HG02885 (cell line): ENCODE results near the gene ST8SIA6.
"Not testable (repeated sequence)": the region's sequence is repeated elsewhere in the genome, so short reads cannot be mapped to it uniquely, and the experiment has no call there.

ENCODE experiments used
- ATAC-seq: cut with Tn5 transposase; IDR thresholded peaks from one replicate; pipeline ENCODE4 v1.9.1; 2021; ENCODE audit warnings: mild to moderate bottlenecking; ENCODE audit not compliant: unreplicated experiment, poor library complexity

The ST8SIA6 gene

GRCh38 chr10:17402040-17402439 lies 52.4 kb downstream of the ST8SIA6 start:
- ATAC-seq, result not testable (repeated sequence)

- no peak for ATAC-seq
Measured at GRCh38 chr10:17396004-17396403, 58.4 kb downstream of the ST8SIA6 start.

GRCh38 chr10:17394854-17395253 lies 59.5 kb downstream of the ST8SIA6 start:
- ATAC-seq, result no peak

- ATAC-seq, result no peak
Measured at GRCh38 chr10:17387861-17388503, 66.4 kb downstream of the ST8SIA6 start.

- no peak for ATAC-seq
Measured at GRCh38 chr10:17386616-17387075, 67.7 kb downstream of the ST8SIA6 start.

- no peak for ATAC-seq
Measured at GRCh38 chr10:17386021-17386420, 68.4 kb downstream of the ST8SIA6 start.

- ATAC-seq, result no peak
Measured at GRCh38 chr10:17385066-17385465, 69.3 kb downstream of the ST8SIA6 start.

GRCh38 chr10:17383801-17384555 lies 70.4 kb downstream of the ST8SIA6 start:
- no peak for ATAC-seq

GRCh38 chr10:17381502-17382142 lies 72.8 kb downstream of the ST8SIA6 start:
- no peak for ATAC-seq

- no peak for ATAC-seq
Measured at GRCh38 chr10:17380888-17381287, 73.5 kb downstream of the ST8SIA6 start.

- no peak for ATAC-seq
Measured at GRCh38 chr10:17380016-17380415, 74.4 kb downstream of the ST8SIA6 start.

- ATAC-seq, result no peak
Measured at GRCh38 chr10:17379151-17379690, 75.2 kb downstream of the ST8SIA6 start.

- peak; percentile 43 for ATAC-seq
Measured at GRCh38 chr10:17375936-17376584, 78.3 kb downstream of the ST8SIA6 start.

- ATAC-seq, result no peak
Measured at GRCh38 chr10:17368708-17369272, 85.6 kb downstream of the ST8SIA6 start.

GRCh38 chr10:17366705-17367104 lies 87.7 kb downstream of the ST8SIA6 start:
- ATAC-seq, result no peak

GRCh38 chr10:17365402-17365801 lies 89.0 kb downstream of the ST8SIA6 start:
- ATAC-seq, result no peak

- ATAC-seq, result no peak
Measured at GRCh38 chr10:17358461-17358860, 95.9 kb downstream of the ST8SIA6 start.

GRCh38 chr10:17357781-17358180 lies 96.6 kb downstream of the ST8SIA6 start:
- ATAC-seq, result no peak

GRCh38 chr10:17356820-17357219 lies 97.6 kb downstream of the ST8SIA6 start:
- no peak for ATAC-seq

- no peak for ATAC-seq
Measured at GRCh38 chr10:17354781-17355180, 99.6 kb downstream of the ST8SIA6 start.
